Raji (cell line): ENCODE results near the gene TMEM101.

ENCODE experiments used
- POLR2A ChIP-seq: IDR thresholded peaks from 2 replicates; pipeline ENCODE4 v1.6.1; 2011; ENCODE audit warnings: low read depth, low read length, control low read depth; ENCODE audit not compliant: insufficient read depth

TMEM101 gene

DNA sequence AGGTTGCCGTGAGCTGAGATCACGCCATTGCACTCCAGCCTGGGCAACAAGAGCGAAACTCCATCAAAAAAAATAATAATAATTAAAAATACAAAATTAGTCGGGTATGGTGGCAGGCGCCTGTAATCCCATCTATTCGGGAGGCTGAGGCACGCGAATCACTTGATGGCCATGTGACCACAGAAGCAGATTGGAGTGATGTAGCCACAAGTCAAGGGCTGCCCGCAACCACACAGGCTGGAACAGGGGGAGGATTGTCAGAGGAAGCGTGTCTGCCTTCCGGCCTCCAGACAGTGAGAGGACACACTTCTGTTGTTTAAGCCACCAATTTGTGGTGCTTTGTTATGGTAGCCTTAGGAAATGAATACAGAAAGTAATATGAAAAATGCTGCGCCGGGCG is 22.1 kb downstream of the TMEM101 start:
- TF ChIP-seq POLR2A, result no peak

DNA sequence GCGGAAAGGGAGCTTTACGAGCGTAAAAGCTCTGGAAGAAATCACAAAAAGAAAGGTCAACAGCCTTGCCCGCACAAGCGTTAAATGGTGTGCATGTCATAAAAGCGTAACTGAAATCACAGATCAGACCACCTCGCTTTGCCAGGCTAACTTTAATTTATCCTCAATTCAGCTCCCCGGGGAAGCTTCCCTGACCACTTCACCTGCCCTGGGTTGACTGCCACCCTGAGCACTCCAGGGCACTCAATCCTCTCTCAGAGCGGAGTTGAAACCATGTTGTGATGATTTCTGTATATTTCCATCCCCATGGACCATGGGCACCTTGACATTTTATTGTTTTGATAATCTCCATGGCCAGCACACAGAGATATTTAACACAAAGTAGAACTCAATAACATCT is 26.5 kb downstream of the TMEM101 start:
- no peak for TF ChIP-seq POLR2A

DNA sequence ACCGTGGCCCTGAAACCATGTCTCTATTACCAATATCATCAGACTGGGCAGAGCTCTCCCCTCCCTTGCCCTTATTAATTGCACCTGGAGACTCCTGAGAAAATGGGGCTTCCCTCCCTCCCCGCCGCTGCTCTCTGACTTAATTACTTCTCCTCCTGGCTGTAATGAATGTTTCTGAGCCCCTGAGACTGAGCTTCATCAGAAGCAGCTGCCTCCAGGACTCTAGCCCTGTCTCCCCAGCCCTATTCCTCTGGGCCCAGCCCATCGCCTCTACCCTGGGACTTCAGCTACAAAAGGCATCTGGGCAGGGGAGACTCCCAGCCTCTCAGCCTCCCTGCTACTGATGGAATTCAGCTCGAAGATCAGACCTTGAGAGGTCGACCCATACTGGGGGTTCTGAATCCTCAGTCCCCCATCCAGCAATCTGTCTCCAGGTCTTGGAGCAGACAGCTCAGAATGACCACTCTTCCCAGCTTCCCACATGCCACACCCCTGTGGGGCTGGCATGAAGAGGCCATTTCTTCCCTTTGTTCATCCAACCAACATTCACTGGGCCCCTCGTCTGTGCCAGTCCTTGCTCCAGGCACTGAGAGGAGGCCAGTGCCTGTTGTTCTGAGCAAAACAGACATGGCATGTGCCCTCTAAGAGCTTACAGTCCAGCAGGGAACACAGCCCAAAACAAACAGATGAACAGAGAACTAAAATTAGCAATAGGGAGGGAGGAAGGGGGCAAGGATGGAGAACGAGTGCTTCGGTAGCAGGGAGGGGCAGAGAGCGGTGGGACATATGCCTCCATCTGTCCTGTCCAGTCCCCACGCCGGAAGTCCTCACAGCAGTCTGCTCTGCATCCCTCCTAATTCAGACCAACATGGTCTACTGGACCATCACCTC is 27.4 kb downstream of the TMEM101 start:
- no peak for TF ChIP-seq POLR2A

DNA sequence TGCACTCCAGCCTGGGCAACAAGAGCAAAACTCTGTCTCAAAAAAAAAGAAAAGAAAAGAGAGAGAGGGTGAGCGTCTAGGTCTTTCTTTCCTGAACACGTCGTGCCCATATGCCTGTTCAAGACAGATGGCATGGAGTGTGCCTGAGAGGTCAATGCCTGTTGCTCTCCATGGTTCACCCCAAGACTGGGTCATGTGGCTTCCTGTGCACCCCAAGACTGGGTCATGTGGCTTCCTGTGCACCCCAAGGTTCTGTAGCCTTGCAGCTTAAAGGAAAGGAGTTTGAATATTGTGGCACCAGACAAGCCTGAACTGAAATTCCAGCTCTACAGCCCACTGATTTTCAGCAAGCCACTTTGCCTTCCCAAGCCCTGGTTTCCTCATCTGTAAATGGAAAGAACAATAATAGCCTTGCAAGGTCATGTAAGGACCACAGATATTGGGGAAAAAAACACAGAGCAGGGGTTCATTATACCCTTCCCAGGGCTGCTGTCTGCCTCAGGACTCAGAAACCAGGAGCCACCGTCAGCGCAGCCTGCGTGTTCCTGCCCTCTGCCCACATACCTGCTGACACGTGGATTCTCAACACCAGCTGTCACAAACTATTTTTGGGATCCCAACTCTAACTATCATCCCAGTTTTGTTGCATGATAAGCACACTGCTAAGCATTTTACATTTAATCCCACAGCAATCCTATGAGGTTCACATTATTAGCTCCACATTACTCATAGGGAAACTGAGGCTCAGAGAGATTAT is 28.4 kb downstream of the TMEM101 start:
- no peak for TF ChIP-seq POLR2A

DNA sequence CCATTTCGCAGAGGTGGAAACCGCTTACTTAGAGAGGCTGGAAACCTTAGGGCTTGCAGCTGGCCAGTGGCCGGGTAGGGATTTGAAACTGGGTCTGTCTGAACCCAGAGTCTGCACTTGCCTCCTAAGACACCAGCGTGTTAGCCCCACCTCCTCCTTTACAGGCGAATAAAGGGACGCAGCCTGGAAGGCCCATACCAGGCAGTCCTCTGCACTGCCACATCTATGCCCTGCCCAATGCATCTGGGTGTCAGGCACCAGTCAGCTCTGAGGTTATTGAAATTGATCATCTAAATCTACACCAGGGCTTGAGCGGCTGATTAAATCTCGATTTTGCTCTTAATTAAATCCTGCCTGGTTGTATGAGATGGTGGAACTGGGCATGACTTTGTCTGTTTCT is 30.2 kb downstream of the TMEM101 start:
- TF ChIP-seq POLR2A, result no peak

DNA sequence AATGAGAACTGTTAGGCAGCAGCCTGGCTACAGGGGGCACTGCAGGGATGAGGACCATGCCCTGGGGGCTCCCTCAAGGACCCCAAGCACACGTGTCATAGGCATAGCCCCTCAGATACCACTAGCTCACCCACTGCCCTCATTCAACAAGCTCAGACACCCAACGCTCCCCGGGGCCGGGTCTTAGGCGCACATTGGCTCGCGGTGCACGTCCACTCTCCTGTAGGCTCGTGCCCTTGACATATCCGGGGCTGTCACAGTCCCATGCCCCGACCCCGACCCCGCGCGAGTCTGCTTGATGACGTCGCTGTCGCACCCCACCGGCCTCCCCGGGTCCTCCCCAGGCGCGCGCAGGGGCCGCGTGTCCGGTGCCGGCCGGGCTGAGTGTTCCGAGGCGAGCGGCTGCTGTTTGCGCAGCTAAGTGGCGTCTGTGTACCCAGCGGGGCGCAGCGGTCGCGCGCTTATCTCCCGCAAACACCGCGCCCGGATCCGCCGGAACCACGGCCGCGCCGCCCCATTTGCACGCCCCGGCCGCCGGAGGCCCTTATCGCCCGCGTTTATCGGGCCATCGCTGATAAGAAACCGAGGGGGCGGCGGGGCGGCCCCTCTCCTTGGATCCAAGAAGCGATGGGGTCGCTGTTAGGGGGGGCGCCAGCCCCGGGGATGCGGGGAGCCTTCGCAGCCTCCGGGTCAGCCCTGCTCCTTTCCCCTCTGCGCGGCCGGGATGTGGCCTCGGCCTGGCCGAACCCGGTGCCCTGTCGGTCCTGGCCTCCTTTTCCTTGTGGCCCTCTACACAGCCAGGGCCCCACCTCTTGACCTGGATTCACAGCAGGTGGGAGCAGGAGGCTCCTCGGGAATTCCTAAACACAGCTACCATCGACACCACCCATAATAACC is 31.0 kb downstream of the TMEM101 start:
- TF ChIP-seq POLR2A, result no peak

DNA sequence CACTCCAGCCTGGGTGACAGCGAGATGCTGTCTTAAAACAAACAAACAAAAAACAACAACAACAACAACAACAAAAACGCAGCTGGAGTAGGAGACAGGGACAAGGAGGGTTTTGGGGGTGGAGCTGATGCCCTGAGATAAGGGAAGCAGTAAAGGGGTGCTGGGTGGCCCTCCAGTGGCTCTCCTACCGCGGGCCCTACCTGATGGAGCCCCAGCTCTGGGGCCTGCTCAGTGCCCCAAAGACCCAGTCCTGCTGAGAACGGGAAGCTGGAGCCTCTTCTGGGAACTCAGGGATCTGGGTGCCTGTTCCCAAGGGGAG is 31.6 kb downstream of the TMEM101 start:
- TF ChIP-seq POLR2A, result no peak

DNA sequence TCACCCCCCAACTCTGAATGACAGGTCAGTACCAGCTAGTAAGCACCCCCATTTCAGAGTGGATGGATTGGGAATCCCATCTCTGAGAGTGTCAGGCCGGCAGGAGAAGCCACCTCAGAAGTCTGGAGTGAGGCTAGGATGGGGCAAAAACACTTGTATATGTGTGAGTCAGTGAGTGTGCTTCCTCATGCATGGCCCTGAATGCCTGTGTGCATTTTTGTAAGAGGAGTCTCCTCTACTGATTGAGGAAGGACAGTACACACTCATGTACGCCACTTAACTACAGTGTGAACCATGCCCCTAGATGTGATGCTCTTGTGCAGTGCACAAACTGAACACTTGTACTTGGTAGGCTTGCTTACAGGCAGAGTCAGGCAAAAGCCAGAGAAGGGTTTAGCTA is 32.6 kb downstream of the TMEM101 start:
- no peak for TF ChIP-seq POLR2A

DNA sequence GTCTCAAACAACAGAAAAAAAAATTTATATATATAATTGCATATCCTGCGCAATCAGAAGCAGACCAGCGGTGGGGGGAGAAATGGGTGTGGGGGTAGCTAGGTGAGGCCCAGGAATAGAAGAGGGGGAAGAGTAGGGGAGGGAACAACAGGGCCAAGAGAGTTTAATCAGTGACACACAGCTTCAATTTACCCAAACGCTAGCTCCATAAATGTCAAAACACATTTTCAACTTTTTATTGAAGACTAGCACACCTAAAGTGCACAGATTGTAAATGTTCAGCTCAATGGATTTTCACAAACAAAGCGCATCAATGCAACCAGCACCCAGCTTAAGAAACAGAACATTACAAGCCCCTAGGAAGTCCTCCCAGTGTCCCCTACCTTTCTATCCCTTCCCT is 35.1 kb downstream of the TMEM101 start:
- TF ChIP-seq POLR2A, result no peak

DNA sequence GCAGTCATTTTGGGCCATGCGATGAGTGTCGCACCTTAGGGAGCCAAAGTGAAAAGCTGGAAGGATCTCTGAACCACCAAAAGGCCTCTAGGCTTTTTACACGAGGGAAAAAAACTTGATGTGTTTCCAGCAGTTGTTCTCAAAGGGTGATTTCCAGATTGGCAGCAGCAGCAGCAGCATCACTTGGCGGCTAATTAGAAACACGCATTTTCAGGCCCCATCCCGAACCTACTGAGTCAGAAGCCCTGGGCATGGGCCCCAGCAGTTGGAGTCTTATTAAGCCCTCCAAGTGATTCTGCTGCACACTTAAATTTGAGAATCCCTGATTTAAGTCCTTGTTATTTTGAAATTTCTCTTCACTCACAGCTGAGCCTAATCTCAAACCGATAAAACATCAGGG is 35.8 kb downstream of the TMEM101 start:
- no peak for TF ChIP-seq POLR2A

DNA sequence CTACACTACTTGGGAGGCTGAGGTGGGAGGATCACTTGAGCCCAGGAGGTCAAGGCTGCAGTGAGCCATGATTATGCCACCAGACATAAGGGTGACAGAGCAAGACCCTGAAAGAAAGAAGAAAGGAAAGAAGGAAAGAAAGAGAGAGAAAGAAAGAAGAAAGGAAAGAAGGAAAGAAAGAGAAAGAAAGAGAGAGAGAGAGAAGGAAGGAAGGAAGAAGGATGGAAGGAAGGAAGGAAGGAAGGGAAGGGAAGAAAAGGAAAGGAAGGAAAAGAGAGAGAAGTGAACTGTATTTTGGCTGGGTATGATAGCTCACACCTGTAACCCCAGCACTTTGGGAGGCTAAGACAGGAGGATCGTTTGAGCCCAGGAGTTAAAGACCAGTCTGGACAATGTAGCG is 36.7 kb downstream of the TMEM101 start:
- TF ChIP-seq POLR2A, result no peak

DNA sequence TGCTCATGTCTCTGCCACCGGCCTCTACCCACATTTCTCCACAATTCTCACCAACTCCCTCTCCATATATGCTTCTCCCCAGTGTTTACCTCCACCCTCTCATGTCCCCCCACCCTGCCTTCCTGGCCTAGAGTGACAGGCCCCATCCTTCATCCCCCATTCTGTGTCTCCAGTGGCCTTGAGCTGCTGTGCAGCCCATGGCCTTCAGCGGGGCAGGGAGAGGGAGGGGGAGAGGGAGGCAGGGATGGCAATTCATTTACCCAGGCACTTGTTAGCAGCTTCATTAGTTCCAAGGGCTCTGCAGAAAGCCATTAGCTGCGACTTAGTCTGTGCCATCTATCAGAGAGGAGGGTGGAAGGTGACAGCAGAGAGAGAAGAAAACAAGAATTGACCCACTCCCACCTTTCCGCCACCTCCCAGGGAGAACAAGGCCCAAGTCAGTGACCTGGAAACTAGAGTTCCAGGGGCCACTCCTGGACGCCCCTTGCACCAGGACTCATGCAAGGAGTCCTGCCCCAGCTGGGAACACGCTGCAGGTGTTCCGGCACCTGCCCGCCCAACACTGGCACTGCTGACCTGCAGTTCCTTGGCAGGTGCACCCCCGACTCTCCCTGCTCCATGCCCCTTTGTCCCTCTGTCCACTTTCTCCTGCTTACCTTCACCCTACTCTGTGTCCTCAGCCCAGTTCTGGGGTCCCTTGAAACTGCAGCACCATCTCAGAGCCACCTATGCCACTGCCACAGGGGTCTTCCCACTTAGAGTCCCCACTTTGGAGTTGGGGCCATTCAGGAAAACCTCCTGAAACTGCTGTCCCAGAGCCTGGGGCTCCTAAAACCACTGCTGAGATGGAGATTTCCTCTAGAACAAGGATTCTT is 37.6 kb downstream of the TMEM101 start:
- TF ChIP-seq POLR2A, result no peak

DNA sequence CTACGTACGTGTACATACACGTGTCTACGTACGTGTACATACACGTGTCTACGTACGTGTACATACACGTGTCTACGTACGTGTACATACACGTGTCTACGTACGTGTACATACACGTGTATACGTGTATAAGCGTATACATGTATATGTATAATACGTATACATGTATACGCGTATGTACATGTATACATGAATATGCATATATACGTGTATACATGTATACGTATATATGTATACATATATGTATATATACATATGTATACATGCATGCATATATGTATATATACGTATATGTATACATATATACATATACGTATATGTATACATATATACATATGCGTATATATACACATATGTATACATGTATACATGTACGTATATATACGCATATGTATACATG is 38.9 kb downstream of the TMEM101 start:
- no peak for TF ChIP-seq POLR2A
